22Rv1 (cell line): Measurements from ENCODE around the gene MUSK.

ENCODE experiments used
- ZFX ChIP-seq: fragments of 450-650 bp; IDR thresholded peaks from 2 replicates; pipeline ENCODE4 v1.6.1; 2017; ENCODE audit warnings: antibody characterized with exemption, borderline replicate concordance
- TF ChIP-seq, protein P1 (sequence below): fragments of 450-650 bp; IDR thresholded peaks from 2 replicates; pipeline ENCODE4 v1.5.1; 2017; ENCODE audit warnings: mild to moderate bottlenecking

DNA sequence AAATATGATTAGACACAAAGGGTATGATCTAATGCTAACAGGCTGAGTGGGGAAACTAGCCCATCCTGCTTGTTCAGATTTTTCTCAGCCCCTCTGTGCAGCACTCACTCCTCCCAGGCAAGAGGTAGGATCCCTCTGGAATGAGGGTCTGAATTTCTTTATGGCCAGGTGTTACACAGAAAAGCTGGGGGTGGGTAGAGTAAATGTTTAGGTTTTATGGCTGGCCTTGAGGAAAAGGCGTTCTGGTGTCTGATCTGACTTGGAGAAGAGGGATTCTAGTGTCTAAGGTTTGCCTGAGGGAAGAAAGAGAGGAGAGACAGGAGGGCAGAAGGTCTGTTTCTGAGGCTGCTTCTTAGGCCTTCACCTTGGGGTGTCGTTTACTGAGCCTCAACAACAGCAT, 97.3 kb downstream of the MUSK start:
- TF ChIP-seq, protein P1, sequence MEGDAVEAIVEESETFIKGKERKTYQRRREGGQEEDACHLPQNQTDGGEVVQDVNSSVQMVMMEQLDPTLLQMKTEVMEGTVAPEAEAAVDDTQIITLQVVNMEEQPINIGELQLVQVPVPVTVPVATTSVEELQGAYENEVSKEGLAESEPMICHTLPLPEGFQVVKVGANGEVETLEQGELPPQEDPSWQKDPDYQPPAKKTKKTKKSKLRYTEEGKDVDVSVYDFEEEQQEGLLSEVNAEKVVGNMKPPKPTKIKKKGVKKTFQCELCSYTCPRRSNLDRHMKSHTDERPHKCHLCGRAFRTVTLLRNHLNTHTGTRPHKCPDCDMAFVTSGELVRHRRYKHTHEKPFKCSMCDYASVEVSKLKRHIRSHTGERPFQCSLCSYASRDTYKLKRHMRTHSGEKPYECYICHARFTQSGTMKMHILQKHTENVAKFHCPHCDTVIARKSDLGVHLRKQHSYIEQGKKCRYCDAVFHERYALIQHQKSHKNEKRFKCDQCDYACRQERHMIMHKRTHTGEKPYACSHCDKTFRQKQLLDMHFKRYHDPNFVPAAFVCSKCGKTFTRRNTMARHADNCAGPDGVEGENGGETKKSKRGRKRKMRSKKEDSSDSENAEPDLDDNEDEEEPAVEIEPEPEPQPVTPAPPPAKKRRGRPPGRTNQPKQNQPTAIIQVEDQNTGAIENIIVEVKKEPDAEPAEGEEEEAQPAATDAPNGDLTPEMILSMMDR: no peak
- TF ChIP-seq ZFX: no peak
